Renal cortical epithelial cell (primary cell): ENCODE results near the gene SPTLC3. TPM values are rescaled to one million over a fixed set of nuclear protein-coding genes. Genes with fewer than 3 reads are reported as not detected.

Experiments used
- DNase-seq: peaks from one replicate; pipeline ENCODE4 v3.0.0-alpha.2; 2011; ENCODE audit warnings: low read depth
- total RNA-seq: library from RNA; depleted of rRNA; stranded (reverse); fragments of >200 nt; gene quantifications from 2 replicates; pipeline ENCODE4 v1.2.3, GENCODE V29; 2014

The SPTLC3 gene
- total RNA-seq, 1 donor from 2014 or later: 46.9 TPM

- DNase-seq: peak; percentile 19
These were observed 23.9 kb upstream of the SPTLC3 start for GRCh38 chr20:12984863-12985262.

GRCh38 chr20:12987261-12987660 is 21.5 kb upstream of the SPTLC3 start:
- no peak for DNase-seq

- DNase-seq: no peak
These were observed 19.1 kb upstream of the SPTLC3 start for GRCh38 chr20:12989586-12990115.

- no peak for DNase-seq
These were observed 11.6 kb upstream of the SPTLC3 start for GRCh38 chr20:12997128-12997655.

GRCh38 chr20:12998046-12998445 is 10.7 kb upstream of the SPTLC3 start:
- DNase-seq: no peak

- DNase-seq: no peak
These were observed 9.6 kb upstream of the SPTLC3 start for GRCh38 chr20:12999201-12999600.

GRCh38 chr20:13002251-13002650 is 6.5 kb upstream of the SPTLC3 start:
- DNase-seq: peak; percentile 67

GRCh38 chr20:13006825-13007224 is 1.9 kb upstream of the SPTLC3 start:
- DNase-seq: peak; percentile 55

GRCh38 chr20:13007596-13007995 is 1.2 kb upstream of the SPTLC3 start:
- DNase-seq: no peak

GRCh38 chr20:13009682-13010406 is 1.1 kb downstream of the SPTLC3 start:
- DNase-seq: peak; percentile 98

- DNase-seq: peak; percentile 69
These were observed 4.1 kb downstream of the SPTLC3 start for GRCh38 chr20:13012886-13013285.

- DNase-seq: peak; percentile 16
These were observed 4.6 kb downstream of the SPTLC3 start for GRCh38 chr20:13013411-13013810.

GRCh38 chr20:13017235-13017634 is 8.5 kb downstream of the SPTLC3 start:
- DNase-seq: peak; percentile 77

GRCh38 chr20:13017883-13018535 is 9.2 kb downstream of the SPTLC3 start:
- DNase-seq: peak; percentile 97

GRCh38 chr20:13021205-13021970 is 12.6 kb downstream of the SPTLC3 start:
- DNase-seq: peak; percentile 15

- DNase-seq: peak; percentile 88
These were observed 13.8 kb downstream of the SPTLC3 start for GRCh38 chr20:13022401-13023155.

- peak; percentile 30 for DNase-seq
These were observed 15.8 kb downstream of the SPTLC3 start for GRCh38 chr20:13024596-13024995.

GRCh38 chr20:13025181-13025580 is 16.4 kb downstream of the SPTLC3 start:
- no peak for DNase-seq

- DNase-seq: peak; percentile 79
These were observed 19.2 kb downstream of the SPTLC3 start for GRCh38 chr20:13028001-13028400.

- DNase-seq: no peak
These were observed 19.9 kb downstream of the SPTLC3 start for GRCh38 chr20:13028673-13029072.

- DNase-seq: peak; percentile 98
These were observed 21.1 kb downstream of the SPTLC3 start for GRCh38 chr20:13029687-13030375.
